IMR-90 (cell line): Measurements from ENCODE around the gene NACC2.

Experiments used
- BHLHE40 ChIP-seq: fragments of 150-350 bp; IDR thresholded peaks from 2 replicates; pipeline ENCODE4 v1.6.1; 2016; ENCODE audit warnings: mild to moderate bottlenecking, low read depth, low read length
- CEBPB ChIP-seq: IDR thresholded peaks from 2 replicates; pipeline ENCODE4 v1.6.1; 2012; ENCODE audit warnings: low read depth, low read length, improper control_type of control experiment
- CTCF ChIP-seq: conservative IDR thresholded peaks from 2 replicates; pipeline ENCODE4 v1.5.1; 2012; ENCODE audit warnings: mild to moderate bottlenecking, low read depth, low read length, improper control_type of control experiment
- MAZ ChIP-seq: IDR thresholded peaks from 2 replicates; pipeline ENCODE4 v1.6.1; 2012; ENCODE audit warnings: low read depth, mild to moderate bottlenecking, low read length, improper control_type of control experiment, moderate library complexity, borderline replicate concordance
- MXI1 ChIP-seq: IDR thresholded peaks from 2 replicates; pipeline ENCODE4 v1.6.1; 2012; ENCODE audit warnings: low read depth, mild to moderate bottlenecking, low read length, moderate library complexity, borderline replicate concordance
- POLR2A ChIP-seq: IDR thresholded peaks from 2 replicates; pipeline ENCODE4 v1.6.1; 2012; ENCODE audit warnings: mild to moderate bottlenecking, low read depth, low read length
- RAD21 ChIP-seq: IDR thresholded peaks from 2 replicates; pipeline ENCODE4 v1.6.1; 2012; ENCODE audit warnings: low read length, improper control_type of control experiment
- SMC3 ChIP-seq: fragments of 150-350 bp; IDR thresholded peaks from 2 replicates; pipeline ENCODE4 v1.6.1; 2016; ENCODE audit warnings: low read depth, mild to moderate bottlenecking, antibody characterized with exemption, low read length, moderate library complexity
- USF2 ChIP-seq: fragments of 150-350 bp; IDR thresholded peaks from 2 replicates; pipeline ENCODE4 v1.6.1; 2017; ENCODE audit warnings: mild to moderate bottlenecking, antibody characterized with exemption, low read length, low read depth

- TF ChIP-seq RAD21, result no peak
- no peak for TF ChIP-seq POLR2A
- TF ChIP-seq CTCF, result no peak
- TF ChIP-seq USF2, result no peak
- TF ChIP-seq SMC3, result no peak
- no peak for TF ChIP-seq MAZ
- TF ChIP-seq BHLHE40, result no peak
- no peak for TF ChIP-seq CEBPB
- TF ChIP-seq MXI1, result no peak
These were observed 37.0 kb downstream of the NACC2 start for GRCh38 chr9:136058084-136058483.
